ENCODE results near the gene SIPA1L3. TPM values are rescaled to one million over a fixed set of nuclear protein-coding genes. Genes with fewer than 3 reads are reported as not detected.

Gene SIPA1L3
- total RNA-seq, 3 donors from 2014 or later: 13.8 to 15.9 (median 15.7) TPM

GRCh38 chr19:38030686-38031422 lies 123.8 kb downstream of the SIPA1L3 start:
- H3K27me3 Mint-ChIP-seq (ENCODE audit: low read depth): no peaks in the 10 kb centered on the region
- H3K4me1 Mint-ChIP-seq (ENCODE audit: low read depth): peaks cover 2% of the 10 kb centered on the region
- H3K9me3 Mint-ChIP-seq: no peaks in the 10 kb centered on the region
- H3K36me3 Mint-ChIP-seq (ENCODE audit: insufficient read depth): peaks cover 17% of the 10 kb centered on the region
- no peak for DNase-seq
- H3K4me3 Mint-ChIP-seq: no peak overlapping the region
- no peak for ATAC-seq

DNA sequence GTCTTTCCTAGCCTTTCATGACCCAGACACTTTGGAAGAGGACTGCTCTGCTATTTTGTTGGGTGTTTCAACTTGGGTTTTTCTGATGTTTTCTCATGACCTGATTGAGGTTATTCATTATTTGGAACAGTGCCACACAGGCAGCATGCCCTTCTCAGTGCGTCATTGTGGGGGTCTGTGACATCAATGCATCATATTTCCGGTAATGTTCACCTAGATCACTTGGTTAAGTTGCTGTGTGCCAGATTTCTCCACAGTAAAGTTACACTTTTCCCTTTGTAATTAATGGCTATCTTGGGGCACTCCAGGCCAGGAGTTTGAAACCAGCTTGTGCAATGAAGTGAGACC lies 124.4 kb downstream of the SIPA1L3 start:
- DNase-seq: no peak
- no peak for ATAC-seq
- Mint-ChIP-seq H3K4me3 (no peak overlapping the region), H3K27me3 (ENCODE audit: low read depth) (no peaks in the 10 kb centered on the region), H3K36me3 (ENCODE audit: insufficient read depth) (peaks cover 17% of the 10 kb centered on the region), H3K4me1 (ENCODE audit: low read depth) (peaks cover 2% of the 10 kb centered on the region), H3K9me3 (no peaks in the 10 kb centered on the region)

- no peak overlapping the region for H3K4me3 Mint-ChIP-seq
- ATAC-seq: no peak
- no peak for DNase-seq
- peaks cover 2% of the 10 kb centered on the region for H3K4me1 Mint-ChIP-seq (ENCODE audit: low read depth)
- peaks cover 17% of the 10 kb centered on the region for H3K36me3 Mint-ChIP-seq (ENCODE audit: insufficient read depth)
- H3K27me3 Mint-ChIP-seq (ENCODE audit: low read depth): no peaks in the 10 kb centered on the region
- H3K9me3 Mint-ChIP-seq: no peaks in the 10 kb centered on the region
Measured at GRCh38 chr19:38032151-38032550, 125.1 kb downstream of the SIPA1L3 start.

DNA sequence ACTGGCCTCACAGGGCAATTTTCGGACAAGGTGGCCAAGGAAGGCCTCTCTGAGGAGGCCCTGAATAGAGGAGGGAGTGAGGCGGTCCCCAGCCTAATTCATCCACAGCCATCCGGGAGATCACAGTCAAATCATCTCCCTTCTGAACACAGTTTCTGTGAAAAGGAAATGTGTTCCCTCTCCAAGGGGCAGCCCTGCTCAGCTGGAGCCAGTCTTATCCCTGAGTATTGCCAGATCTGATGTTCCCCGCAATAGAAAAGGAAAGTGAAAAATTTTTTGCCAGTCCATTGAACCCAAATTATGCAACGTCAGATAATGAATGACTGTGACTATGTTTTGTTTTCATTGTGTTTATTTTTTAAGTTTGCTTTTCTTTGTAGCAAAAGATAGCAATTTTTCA lies 125.9 kb downstream of the SIPA1L3 start:
- ATAC-seq (no peak), DNase-seq (no peak)
- H3K27me3 Mint-ChIP-seq (ENCODE audit: low read depth): no peaks in the 10 kb centered on the region
- peaks cover 2% of the 10 kb centered on the region for H3K4me1 Mint-ChIP-seq (ENCODE audit: low read depth)
- H3K36me3 Mint-ChIP-seq (ENCODE audit: insufficient read depth): peaks cover 17% of the 10 kb centered on the region
- no peak overlapping the region for H3K4me3 Mint-ChIP-seq
- H3K9me3 Mint-ChIP-seq: no peaks in the 10 kb centered on the region

- Mint-ChIP-seq H3K4me3 (peak overlapping the region; percentile 14), H3K36me3 (ENCODE audit: insufficient read depth) (peaks cover 14% of the 10 kb centered on the region), H3K4me1 (ENCODE audit: low read depth) (peaks cover 2% of the 10 kb centered on the region), H3K9me3 (no peaks in the 10 kb centered on the region), H3K27me3 (ENCODE audit: low read depth) (no peaks in the 10 kb centered on the region)
- no peak for ATAC-seq
- DNase-seq: no peak
Measured at GRCh38 chr19:38033658-38034491, 126.9 kb downstream of the SIPA1L3 start.

DNA sequence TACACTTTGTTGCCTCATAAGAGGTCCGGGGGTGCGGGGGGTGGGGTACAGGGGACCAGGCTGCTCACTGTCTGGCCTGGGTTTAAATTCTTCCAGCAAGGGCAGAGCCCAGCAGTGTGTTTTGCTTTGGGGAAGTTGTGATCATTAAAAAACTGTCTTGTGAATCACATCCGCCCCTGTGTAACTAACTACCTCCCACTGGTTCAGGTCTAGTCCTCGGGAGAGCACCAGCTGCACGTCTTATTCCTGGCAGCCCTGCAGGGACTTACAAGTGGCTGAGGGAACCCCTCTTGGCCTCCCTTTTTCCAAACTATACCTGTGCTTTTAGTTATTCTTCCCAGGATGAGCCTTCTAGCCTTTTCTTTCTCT lies 127.5 kb downstream of the SIPA1L3 start:
- no peak for ATAC-seq
- no peak for DNase-seq
- no peaks in the 10 kb centered on the region for H3K27me3 Mint-ChIP-seq (ENCODE audit: low read depth)
- peaks cover 2% of the 10 kb centered on the region for H3K4me1 Mint-ChIP-seq (ENCODE audit: low read depth)
- no peaks in the 10 kb centered on the region for H3K9me3 Mint-ChIP-seq
- H3K4me3 Mint-ChIP-seq: no peak overlapping the region
- peaks cover 12% of the 10 kb centered on the region for H3K36me3 Mint-ChIP-seq (ENCODE audit: insufficient read depth)

GRCh38 chr19:38035515-38036495 lies 128.8 kb downstream of the SIPA1L3 start:
- ATAC-seq: no peak

GRCh38 chr19:38036707-38037611 lies 130.0 kb downstream of the SIPA1L3 start:
- no peaks in the 10 kb centered on the region for H3K27me3 Mint-ChIP-seq (ENCODE audit: low read depth)
- H3K4me1 Mint-ChIP-seq (ENCODE audit: low read depth): peaks cover 2% of the 10 kb centered on the region
- peaks cover 1% of the 10 kb centered on the region for H3K9me3 Mint-ChIP-seq
- H3K4me3 Mint-ChIP-seq: no peak overlapping the region
- peaks cover under 1% of the 10 kb centered on the region for H3K36me3 Mint-ChIP-seq (ENCODE audit: insufficient read depth)
- DNase-seq (no peak), ATAC-seq (no peak)

More at GRCh38 chr19:38035515-38036495, 128.8 kb downstream of the SIPA1L3 start:
- DNase-seq: no peak
- Mint-ChIP-seq H3K4me1 (ENCODE audit: low read depth) (peaks cover 2% of the 10 kb centered on the region), H3K9me3 (no peaks in the 10 kb centered on the region), H3K4me3 (no peak overlapping the region), H3K36me3 (ENCODE audit: insufficient read depth) (peaks cover 8% of the 10 kb centered on the region), H3K27me3 (ENCODE audit: low read depth) (no peaks in the 10 kb centered on the region)

GRCh38 chr19:38039966-38040365 lies 133.0 kb downstream of the SIPA1L3 start:
- Mint-ChIP-seq H3K36me3 (ENCODE audit: insufficient read depth) (peaks cover 2% of the 10 kb centered on the region), H3K4me1 (ENCODE audit: low read depth) (peaks cover 11% of the 10 kb centered on the region), H3K27me3 (ENCODE audit: low read depth) (no peaks in the 10 kb centered on the region), H3K9me3 (peaks cover 3% of the 10 kb centered on the region), H3K4me3 (no peak overlapping the region)
- DNase-seq (no peak), ATAC-seq (peak in 1 of 2 donors; percentile 28)

- no peak for DNase-seq
- no peak overlapping the region for H3K4me3 Mint-ChIP-seq
Measured at GRCh38 chr19:38042132-38042531, 135.1 kb downstream of the SIPA1L3 start.

GRCh38 chr19:38043649-38044144 lies 136.7 kb downstream of the SIPA1L3 start:
- ATAC-seq: no peak
- Mint-ChIP-seq H3K9me3 (peaks cover 3% of the 10 kb centered on the region), H3K4me3 (no peak overlapping the region), H3K27me3 (ENCODE audit: low read depth) (no peaks in the 10 kb centered on the region), H3K36me3 (ENCODE audit: insufficient read depth) (peaks cover 2% of the 10 kb centered on the region), H3K4me1 (ENCODE audit: low read depth) (peaks cover 41% of the 10 kb centered on the region)
- DNase-seq: no peak

More at GRCh38 chr19:38042132-38042531, 135.1 kb downstream of the SIPA1L3 start:
- Mint-ChIP-seq H3K4me1 (ENCODE audit: low read depth) (peaks cover 25% of the 10 kb centered on the region), H3K9me3 (peaks cover 3% of the 10 kb centered on the region), H3K36me3 (ENCODE audit: insufficient read depth) (peaks cover 2% of the 10 kb centered on the region), H3K27me3 (ENCODE audit: low read depth) (no peaks in the 10 kb centered on the region)
- ATAC-seq: no peak

- peaks cover 3% of the 10 kb centered on the region for H3K9me3 Mint-ChIP-seq
- H3K27me3 Mint-ChIP-seq (ENCODE audit: low read depth): no peaks in the 10 kb centered on the region
- H3K4me1 Mint-ChIP-seq (ENCODE audit: low read depth): peaks cover 49% of the 10 kb centered on the region
- DNase-seq (no peak), ATAC-seq (no peak)
- no peak overlapping the region for H3K4me3 Mint-ChIP-seq
- H3K36me3 Mint-ChIP-seq (ENCODE audit: insufficient read depth): peaks cover 2% of the 10 kb centered on the region
Measured at GRCh38 chr19:38044267-38045111, 137.5 kb downstream of the SIPA1L3 start.
